A549 (cell line): Measurements from ENCODE around the gene RHEB. TPM values are rescaled to one million over a fixed set of nuclear protein-coding genes. Genes with fewer than 3 reads are reported as not detected.
A peak's percentile ranks its signal among the peaks of the same experiment; 100 is the strongest.

Experiments used
- ATAC-seq, 2 experiments: fragments of 200-7000 bp in 1 of 2; fragments of >200 bp in 1 of 2; cut with Nextera tagmentation in 1 of 2; cut with Tn5 transposase in 1 of 2; 3 replicates each; pipeline versions ENCODE4 v1.8.0 to v1.9.1; 2018 to 2020; ENCODE audit warnings: mild to moderate bottlenecking in 1 of 2, moderate library complexity in 1 of 2
- CTCF ChIA-PET: fragments of 300-600 bp; sonication (Branson Sonifier 250); formaldehyde crosslinking; extraction: SDS; loops from one replicate; lab custom pipeline; 2021; ENCODE audit warnings: antibody characterized with exemption, inconsistent platforms; lab: Yijun Ruan, JAX
- POLR2A ChIA-PET: fragments of 350-600 bp; formaldehyde crosslinking; extraction: SDS; loops from one replicate; lab custom pipeline; 2021; ENCODE audit warnings: antibody characterized with exemption, inconsistent platforms; lab: Yijun Ruan, JAX
- DNase-seq, 2 experiments: peaks; one replicate each; pipeline versions ENCODE4 v3.0.0 to v3.0.0-alpha.2; 2011 to 2016; ENCODE audit warnings: low read depth in 1 of 2, low spot score in 1 of 2
- FAIRE-seq: peaks from 2 replicates; lab custom pipeline; 2011; peaks lifted over from hg19 to GRCh38; lab: Jason Lieb, UNC
- H3K27ac ChIP-seq, 2 experiments: fragments of >200 bp; sonication (Bioruptor Twin); formaldehyde crosslinking; 3 replicates each; pipeline ENCODE4 v1.5.1; 2016 to 2017
- H3K4me1 ChIP-seq: fragments of >200 bp; sonication (Bioruptor Twin); formaldehyde crosslinking; 3 replicates; pipeline ENCODE4 v1.6.1; 2016
- H3K4me2 ChIP-seq: fragments of >200 bp; sonication (Bioruptor Twin); formaldehyde crosslinking; 3 replicates; pipeline ENCODE4 v1.6.1; 2016
- H3K4me3 ChIP-seq: fragments of >200 bp; sonication (Bioruptor Twin); formaldehyde crosslinking; 3 replicates; pipeline ENCODE4 v1.5.1; 2016
- H3K9me3 ChIP-seq: fragments of >200 bp; sonication (Bioruptor Twin); formaldehyde crosslinking; 3 replicates; pipeline ENCODE4 v1.6.1; 2016
- BCL3 ChIP-seq: fragments of >200 bp; sonication (Bioruptor Twin); formaldehyde crosslinking; IDR thresholded peaks from 3 replicates; pipeline ENCODE4 v1.6.1; 2016
- CHD2 ChIP-seq: fragments of 150-350 bp; IDR thresholded peaks from 2 replicates; pipeline ENCODE4 v1.6.1; 2014; ENCODE audit warnings: low read length; ENCODE audit not compliant: partially characterized antibody
- CHD4 ChIP-seq: fragments of 200-600 bp; sonication (generic); IDR thresholded peaks from 2 replicates; pipeline ENCODE4 v1.6.1; 2016; ENCODE audit warnings: antibody characterized with exemption, mild to moderate bottlenecking, borderline replicate concordance
- EHF ChIP-seq: fragments of 250-450 bp; sonication (Bioruptor Pico); IDR thresholded peaks from 2 replicates; pipeline ENCODE4 v1.5.0; 2020; ENCODE audit warnings: mild to moderate bottlenecking
- ESRRA ChIP-seq: fragments of 150-350 bp; IDR thresholded peaks from 2 replicates; pipeline ENCODE4 v1.6.1; 2014; ENCODE audit warnings: mild to moderate bottlenecking, low read length, borderline replicate concordance
- FOSB ChIP-seq: fragments of 250-450 bp; sonication (Bioruptor Pico); IDR thresholded peaks from 2 replicates; pipeline ENCODE4 v1.5.0; 2020; ENCODE audit warnings: mild to moderate bottlenecking, moderate library complexity
- FOSL2 ChIP-seq, 2 experiments: fragments of 450-650 bp in 1 of 2; fragments of >200 bp in 1 of 2; sonication (Bioruptor Twin) in 1 of 2; formaldehyde crosslinking; IDR thresholded peaks; 2 replicates each; pipeline versions ENCODE4 v1.5.0 to v1.6.1; 2016 to 2020; ENCODE audit warnings: mild to moderate bottlenecking in 1 of 2, moderate library complexity in 1 of 2
- FOXS1 ChIP-seq: fragments of 250-450 bp; sonication (Bioruptor Pico); IDR thresholded peaks from 2 replicates; pipeline ENCODE4 v1.5.0; 2020; ENCODE audit warnings: mild to moderate bottlenecking, moderate library complexity
- HEYL ChIP-seq: fragments of 250-450 bp; sonication (Bioruptor Pico); IDR thresholded peaks from 2 replicates; pipeline ENCODE4 v1.8.0; 2021; ENCODE audit warnings: mild to moderate bottlenecking, moderate library complexity
- HOXA7 ChIP-seq: fragments of 250-450 bp; sonication (Bioruptor Pico); IDR thresholded peaks from 2 replicates; pipeline ENCODE4 v1.5.0; 2020; ENCODE audit warnings: mild to moderate bottlenecking, moderate library complexity
- JUN ChIP-seq, 2 experiments: fragments of >200 bp; sonication (Bioruptor Twin); formaldehyde crosslinking; IDR thresholded peaks; 2 replicates in 1 of 2; 3 replicates in 1 of 2; pipeline ENCODE4 v1.6.1; 2016 to 2017
- KDM5A ChIP-seq: fragments of 200-600 bp; sonication (generic); IDR thresholded peaks from 2 replicates; pipeline ENCODE4 v1.6.1; 2016; ENCODE audit warnings: antibody characterized with exemption, mild to moderate bottlenecking
- RARB ChIP-seq: fragments of 250-450 bp; sonication (Bioruptor Pico); IDR thresholded peaks from 2 replicates; pipeline ENCODE4 v1.8.0; 2021; ENCODE audit warnings: mild to moderate bottlenecking, moderate library complexity
- RCOR1 ChIP-seq: fragments of 150-350 bp; IDR thresholded peaks from 2 replicates; pipeline ENCODE4 v1.6.1; 2014; ENCODE audit warnings: antibody characterized with exemption, low read length, low read depth
- RFX5 ChIP-seq: fragments of 450-650 bp; IDR thresholded peaks from 2 replicates; pipeline ENCODE4 v1.7.1; 2014; ENCODE audit warnings: antibody characterized with exemption, mild to moderate bottlenecking, moderate library complexity
- USF2 ChIP-seq: fragments of 450-650 bp; IDR thresholded peaks from 2 replicates; pipeline ENCODE4 v1.6.1; 2014; ENCODE audit warnings: antibody characterized with exemption
- WGBS: methylation state at CpG from one replicate; pipeline ENCODE4 v1.1.6; 2017; ENCODE audit errors: missing lambda C conversion rate; 5-methylcytosine and 5-hydroxymethylcytosine counted together
- polyA plus RNA-seq, 4 experiments: library from polyadenylated mRNA; depleted of rRNA in 3 of 4; stranded (reverse); fragments of >200 nt; fragmentation: RNase III in 1 of 4; extraction: RNeasy Plus Mini Kit Qiagen cat#74134 plus additional on column Dnase treatment in 1 of 4; gene quantifications; 2 replicates in 3 of 4; 3 replicates in 1 of 4; pipeline ENCODE4 v1.2.3, GENCODE V29; 2011 to 2017

The RHEB gene
- polyA plus RNA-seq, 2 of the 4 experiments (the other 2 are of a cell fraction), result 110 to 198 TPM

GRCh38 chr7:151488096-151488495, 31.6 kb downstream of the RHEB start:
- Histone ChIP-seq H3K4me2 (no peak overlapping the region), H3K9me3 (no peaks in the 10 kb centered on the region), H3K27ac (no peak overlapping the region), H3K4me1 (peaks cover 56% of the 10 kb centered on the region), H3K4me3 (no peak overlapping the region)
- ATAC-seq (no peak), DNase-seq (no peak), FAIRE-seq (no peak)
- POLR2A ChIA-PET, result no interaction called here
- TF ChIP-seq EHF (CRISPR knock-in tag), result no peak
- TF ChIP-seq FOXS1 (CRISPR knock-in tag), result no peak
- TF ChIP-seq HOXA7 (CRISPR knock-in tag), result no peak
- TF ChIP-seq KDM5A, result no peak
- TF ChIP-seq CHD4, result no peak
- no peak for TF ChIP-seq BCL3
- TF ChIP-seq CHD2, result no peak
- TF ChIP-seq ESRRA, result no peak
- no peak for TF ChIP-seq HEYL (CRISPR knock-in tag)
- no peak for TF ChIP-seq RCOR1
- CTCF ChIA-PET, result no interaction called here

- no peak for DNase-seq
- CTCF ChIA-PET, result interaction anchor here (1.4 kb wide), 1 partner anchor 136 kb away, joined by 3 read pairs; no protein-coding TSS in a partner anchor
- H3K4me2 ChIP-seq, result no peak overlapping the region
- POLR2A ChIA-PET, result no interaction called here
- no peak overlapping the region for H3K27ac ChIP-seq
- 94% methylated on average over 2 of the region's 2 CpGs for WGBS
- TF ChIP-seq JUN (IDR thresholded peaks at IDR 0.05), result no peak
- TF ChIP-seq, all 56 proteins: peak for 0
- H3K9me3 ChIP-seq, result no peaks in the 10 kb centered on the region
- ATAC-seq (no peak), FAIRE-seq (no peak)
- H3K4me1 ChIP-seq, result peaks cover 50% of the 10 kb centered on the region
- H3K4me3 ChIP-seq, result no peak overlapping the region
These were observed 32.5 kb downstream of the RHEB start for GRCh38 chr7:151487228-151487627.

- CTCF ChIA-PET, result interaction anchor here (0.6 to 3.7 kb wide), 3 partner anchors 30 to 205 kb away, joined by 4 to 14 read pairs (median 4); no protein-coding TSS in a partner anchor
- DNase-seq, result no peak
- peaks cover 49% of the 10 kb centered on the region for H3K4me1 ChIP-seq
- no peak for TF ChIP-seq EHF (CRISPR knock-in tag)
- TF ChIP-seq RCOR1, result no peak
- no peak for TF ChIP-seq RARB
- TF ChIP-seq JUN (IDR thresholded peaks at IDR 0.05), result no peak
- TF ChIP-seq RFX5, result no peak
- TF ChIP-seq, all 56 proteins: peak for 0
- POLR2A ChIA-PET, result no interaction called here
- 95% methylated on average over 3 of the region's 3 CpGs for WGBS
- no peak overlapping the region for H3K27ac ChIP-seq
- H3K9me3 ChIP-seq, result no peaks in the 10 kb centered on the region
- ATAC-seq (no peak), FAIRE-seq (no peak)
- no peak overlapping the region for H3K4me2 ChIP-seq
- H3K4me3 ChIP-seq, result no peak overlapping the region
These were observed 33.6 kb downstream of the RHEB start for GRCh38 chr7:151486074-151486473.

- POLR2A ChIA-PET, result interaction anchor here (1.1 kb wide), 1 partner anchor 25 kb away, joined by 4 read pairs; no protein-coding TSS in a partner anchor
- 78% methylated on average over 7 of the region's 7 CpGs for WGBS
- Histone ChIP-seq H3K4me3 (no peak overlapping the region), H3K4me1 (peaks cover 40% of the 10 kb centered on the region), H3K9me3 (no peaks in the 10 kb centered on the region), H3K4me2 (peak overlapping the region; percentile 32; the same call in 2 of the 3 replicates), H3K27ac (no peak overlapping the region)
- FAIRE-seq (no peak), ATAC-seq (peak; percentile 67 to 79; a peak in 5 of 6 replicates), DNase-seq (peak in 1 of 2 experiments; percentile 69)
- TF ChIP-seq USF2 (no peak), FOSB (CRISPR knock-in tag) (no peak), FOSL2 (IDR thresholded peaks at IDR 0.05) (no peak), FOSL2 (CRISPR knock-in tag; IDR thresholded peaks at IDR 0.05) (peak; percentile 51; the same call in 1 of the 2 replicates), CHD4 (no peak)
- CTCF ChIA-PET, result interaction anchor here (1.0 to 3.7 kb wide), 6 partner anchors 13 to 147 kb away, joined by 3 to 14 read pairs (median 6); no protein-coding TSS in a partner anchor
These were observed 34.6 kb downstream of the RHEB start for GRCh38 chr7:151484971-151485707.
